ENCODE measurements around the gene SLC22A1. TPM values are rescaled to one million over a fixed set of nuclear protein-coding genes. Genes with fewer than 3 reads are reported as not detected.

SLC22A1 gene
- total RNA-seq, 1 experiment from 2014 or later = 0.39 TPM

DNA sequence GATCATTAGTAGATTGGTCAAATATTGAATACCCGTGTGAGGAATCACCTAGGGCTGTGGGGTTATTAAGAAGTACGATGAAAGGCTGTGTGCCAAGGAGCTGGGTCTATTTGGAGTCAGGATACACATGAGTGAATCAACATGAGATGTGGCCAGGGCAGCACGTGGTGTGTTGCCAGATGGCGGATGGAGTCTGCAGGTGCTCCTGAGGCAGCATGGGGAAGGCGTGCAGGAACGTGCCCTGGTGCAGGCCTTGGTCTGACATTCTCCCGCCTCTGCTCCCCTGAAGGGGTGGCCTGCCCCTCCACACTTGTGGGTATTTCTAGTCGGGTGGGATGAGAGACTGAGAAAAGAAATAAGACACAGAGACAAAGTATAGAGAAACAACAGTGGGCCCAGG is 39.0 kb upstream of the SLC22A1 start:
- Histone ChIP-seq H3K4me1 (ENCODE audit: insufficient read depth, low read length) (no peaks in the 10 kb centered on the region), H3K79me1 (ENCODE audit: insufficient read depth, low read depth, low read length, poor library complexity, severe bottlenecking) (no peaks in the 10 kb centered on the region), H4K8ac (replicated peaks; ENCODE audit: insufficient read length, low read depth, low read length) (no peak overlapping the region), H3K4ac (ENCODE audit: low read depth, low read length) (no peak overlapping the region), H2BK15ac (ENCODE audit: low read depth, low read length) (no peak overlapping the region), H2AFZ (ENCODE audit: low read length) (no peak overlapping the region), H2BK12ac (ENCODE audit: insufficient read length, low read depth, low read length) (no peak overlapping the region), H3K23me2 (ENCODE audit: insufficient read length, low read depth, low read length, poor library complexity, severe bottlenecking) (no peaks in the 10 kb centered on the region), H2BK5ac (ENCODE audit: insufficient read length, low read length) (no peak overlapping the region), H3K18ac (ENCODE audit: insufficient read length, low read depth, low read length) (no peak overlapping the region), H3K23ac (ENCODE audit: insufficient read length, low read depth, low read length) (no peak overlapping the region), H3T11ph (ENCODE audit: low read length) (no peak overlapping the region), H4K5ac (ENCODE audit: insufficient read length, low read depth, low read length) (no peak overlapping the region), H3K79me2 (ENCODE audit: insufficient read depth, low read length) (no peaks in the 10 kb centered on the region), H3K27ac (ENCODE audit: insufficient read length, low read depth, low read length) (no peak overlapping the region), H3K14ac (ENCODE audit: insufficient read depth, low read length) (no peak overlapping the region), H3K27me3 (ENCODE audit: insufficient read depth, low read length) (no peaks in the 10 kb centered on the region), H3K9me3 (ENCODE audit: control insufficient read depth, low read depth, low read length) (peaks cover 9% of the 10 kb centered on the region), H2BK20ac (ENCODE audit: low read depth, low read length, poor library complexity, severe bottlenecking) (no peak overlapping the region), H4K91ac (ENCODE audit: insufficient read length, low read depth, low read length) (no peak overlapping the region), H3K56ac (ENCODE audit: insufficient read length, low read depth, low read length) (no peak overlapping the region), H3K9ac (ENCODE audit: extremely low read depth, insufficient read length, low read length) (no peak overlapping the region), H4K20me1 (ENCODE audit: control insufficient read depth, insufficient read depth, insufficient read length) (no peaks in the 10 kb centered on the region), H2AK5ac (ENCODE audit: insufficient read length, low read length) (no peak overlapping the region), H3K4me2 (ENCODE audit: insufficient read depth, insufficient read length, low read length) (no peak overlapping the region), H2BK120ac (ENCODE audit: low read depth, low read length, poor library complexity, severe bottlenecking) (no peak overlapping the region)
- WGBS (ENCODE audit: extremely low coverage, insufficient read length, low lambda C conversion rate) = no CpG with 5 or more reads among the region's 8 CpGs
- H3K4me3 Mint-ChIP-seq = no peak overlapping the region
- no peaks in the 10 kb centered on the region for H3K27me3 Mint-ChIP-seq (ENCODE audit: low read depth)
- peaks cover 2 to 3% of the 10 kb centered on the region in 2 experiments; a peak in 2 of 4 replicates for H3K4me1 Mint-ChIP-seq
- no peak for TF ChIP-seq CTCF (conservative IDR thresholded peaks at IDR 0.05)
- H3K9me3 Mint-ChIP-seq = peaks cover 5 to 8% of the 10 kb centered on the region in 2 experiments
- DNase-seq = no peak
- H3K27ac Mint-ChIP-seq = peak overlapping the region; percentile 11 to 91 (median 59); a peak in 4 of 7 replicates
- H3K36me3 Mint-ChIP-seq (ENCODE audit: insufficient read depth in 1 of 3, low read depth in 3 of 3) = peaks cover 74 to 91% (median 90%) of the 10 kb centered on the region in 3 experiments

All from H9 (cell line).